ENCODE results near the gene CARS2.
A peak's percentile ranks its signal among the peaks of the same experiment; 100 is the strongest.

The CARS2 gene

GRCh38 chr13:110605132-110605531, 100.8 kb downstream of the CARS2 start:
- H3K4me3 ChIP-seq (ENCODE audit: low read length) = no peak overlapping the region
- TF ChIP-seq CTCF (IDR thresholded peaks at IDR 0.05; ENCODE audit: insufficient read depth, low read depth, low read length, missing control alignments) = no peak
- no peak for DNase-seq (ENCODE audit: low read depth)

- TF ChIP-seq CTCF (IDR thresholded peaks at IDR 0.05; ENCODE audit: insufficient read depth, low read depth, low read length, missing control alignments) = no peak
- no peak overlapping the region for H3K4me3 ChIP-seq (ENCODE audit: low read length)
- no peak for DNase-seq (ENCODE audit: low read depth)
Measured at GRCh38 chr13:110600980-110601379, 104.9 kb downstream of the CARS2 start.

GRCh38 chr13:110600261-110600819, 105.6 kb downstream of the CARS2 start:
- no peak overlapping the region for H3K4me3 ChIP-seq (ENCODE audit: low read length)
- no peak for DNase-seq (ENCODE audit: low read depth)
- TF ChIP-seq CTCF (IDR thresholded peaks at IDR 0.05; ENCODE audit: insufficient read depth, low read depth, low read length, missing control alignments) = no peak

- DNase-seq (ENCODE audit: low read depth) = peak; percentile 47
- TF ChIP-seq CTCF (IDR thresholded peaks at IDR 0.05; ENCODE audit: insufficient read depth, low read depth, low read length, missing control alignments) = no peak
Measured at GRCh38 chr13:110597041-110597689, 108.8 kb downstream of the CARS2 start.

GRCh38 chr13:110593430-110594130, 112.3 kb downstream of the CARS2 start:
- TF ChIP-seq CTCF (IDR thresholded peaks at IDR 0.05; ENCODE audit: insufficient read depth, low read depth, low read length, missing control alignments) = peak; percentile 62
- peak; percentile 70 for DNase-seq (ENCODE audit: low read depth)
- H3K4me3 ChIP-seq (ENCODE audit: low read length) = no peak overlapping the region

More at GRCh38 chr13:110597041-110597689, 108.8 kb downstream of the CARS2 start:
- H3K4me3 ChIP-seq (ENCODE audit: low read length) = no peak overlapping the region

DNA sequence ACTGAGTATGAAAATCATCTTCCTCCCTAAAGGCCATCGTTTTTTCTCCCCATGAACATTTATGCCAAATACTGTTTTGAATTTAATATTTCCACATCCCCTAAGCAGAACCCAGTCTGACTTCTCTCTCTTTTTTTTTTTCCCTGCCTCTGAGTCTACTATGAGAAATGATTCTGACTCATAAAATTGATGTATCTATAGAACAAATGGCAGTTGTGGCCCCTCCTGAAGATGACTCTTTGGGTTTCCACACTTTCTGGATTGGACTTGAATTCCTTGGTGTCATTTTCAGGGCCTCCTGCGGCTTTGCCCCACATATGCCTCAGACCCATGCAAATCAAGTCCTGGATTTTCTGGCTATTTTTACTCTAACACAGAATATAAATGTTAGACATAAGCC, 113.3 kb downstream of the CARS2 start:
- no peak for TF ChIP-seq CTCF (IDR thresholded peaks at IDR 0.05; ENCODE audit: insufficient read depth, low read depth, low read length, missing control alignments)
- H3K4me3 ChIP-seq (ENCODE audit: low read length) = no peak overlapping the region
- DNase-seq (ENCODE audit: low read depth) = peak; percentile 82

Measured in epithelial cell of esophagus (primary cell).